B cell (primary cell): ENCODE results near the gene LCN15. TPM values are rescaled to one million over a fixed set of nuclear protein-coding genes. Genes with fewer than 3 reads are reported as not detected.

Source experiments
- ATAC-seq: fragments of 200-7000 bp; cut with Tn5 transposase; one replicate; pipeline ENCODE4 v1.10.0; 2021; ENCODE audit warnings: low read depth, mild to moderate bottlenecking, moderate number of reproducible peaks, moderate library complexity
- CTCF ChIA-PET: fragments of 350-600 bp; sonication (Branson Sonifier 250); formaldehyde crosslinking; loops from one replicate; lab custom pipeline; 2021; ENCODE audit warnings: antibody characterized with exemption, inconsistent platforms; lab: Charles Lee
- POLR2A ChIA-PET: fragments of 350-600 bp; sonication (Branson Sonifier 250); formaldehyde crosslinking; loops from one replicate; lab custom pipeline; 2021; ENCODE audit warnings: antibody characterized with exemption; lab: Charles Lee
- DNase-seq: peaks from one replicate; pipeline ENCODE4 v3.0.0; 2013
- H2AFZ ChIP-seq: 2 replicates; pipeline ENCODE4 v1.6.1; 2012; ENCODE audit warnings: mild to moderate bottlenecking, low read depth, low read length; ENCODE audit not compliant: insufficient read depth, poor library complexity, severe bottlenecking
- H3K27ac ChIP-seq, 2 donors: 1 replicate in 1 of 2; 2 replicates in 1 of 2; pipeline ENCODE4 v1.5.1; 2012 to 2013; ENCODE audit warnings: low read length in 2 of 2, mild to moderate bottlenecking in 2 of 2, moderate library complexity in 1 of 2
- H3K27me3 ChIP-seq, 4 experiments: fragments of 200-600 bp in 1 of 4; sonication (generic) in 1 of 4; replicated peaks in 1 of 4; 1 replicate in 2 of 4; 2 replicates in 2 of 4; pipeline versions ENCODE4 v1.6.1 to v1.7.0; 2013 to 2016; ENCODE audit warnings: low read length in 3 of 4, mild to moderate bottlenecking in 2 of 4, mixed read lengths in 1 of 4, moderate library complexity in 1 of 4; ENCODE audit not compliant: insufficient read depth in 4 of 4, control insufficient read depth in 3 of 4; ENCODE audit errors: control extremely low read depth in 1 of 4
- H3K36me3 ChIP-seq, 2 experiments: replicated peaks in 1 of 2; 1 replicate in 1 of 2; 2 replicates in 1 of 2; pipeline versions ENCODE4 v1.6.1 to v1.7.1; 2013; ENCODE audit warnings: low read length in 1 of 2; ENCODE audit not compliant: insufficient read depth in 2 of 2, control insufficient read depth in 1 of 2; ENCODE audit errors: control extremely low read depth in 1 of 2, extremely low read depth in 1 of 2
- H3K4me1 ChIP-seq, 2 donors: fragments of 200-600 bp in 1 of 2; sonication (generic) in 1 of 2; 1 replicate in 1 of 2; 2 replicates in 1 of 2; pipeline versions ENCODE4 v1.5.1 to v1.6.1; 2013 to 2017; ENCODE audit warnings: low read length in 2 of 2; ENCODE audit not compliant: control insufficient read depth in 2 of 2, insufficient read depth in 2 of 2
- H3K4me2 ChIP-seq: replicated peaks from 2 replicates; pipeline ENCODE3; 2012; ENCODE audit warnings: mild to moderate bottlenecking, low read depth, low read length; ENCODE audit not compliant: poor library complexity, severe bottlenecking
- H3K4me3 ChIP-seq, 5 experiments: fragments of 200-600 bp in 1 of 5; sonication (generic) in 1 of 5; 1 replicate in 3 of 5; 2 replicates in 2 of 5; pipeline versions ENCODE4 v1.5.1 to v1.7.0; 2011 to 2016; ENCODE audit warnings: low read length in 4 of 5, mild to moderate bottlenecking in 4 of 5, low read depth in 2 of 5, control low read depth in 1 of 5, moderate library complexity in 1 of 5; ENCODE audit not compliant: insufficient read depth in 1 of 5; ENCODE audit errors: control extremely low read depth in 1 of 5, extremely low read depth in 1 of 5
- H3K79me2 ChIP-seq: fragments of 200-600 bp; sonication (generic); one replicate; pipeline ENCODE4 v1.6.0; 2016; ENCODE audit warnings: low read length; ENCODE audit not compliant: control insufficient read depth, insufficient read depth
- H3K9ac ChIP-seq: fragments of 200-600 bp; sonication (generic); 2 replicates; pipeline ENCODE4 v1.6.1; 2017; ENCODE audit warnings: mild to moderate bottlenecking, low read length, moderate library complexity
- H3K9me3 ChIP-seq, 3 donors: one replicate each; pipeline versions ENCODE4 v1.6.1 to v1.7.1; 2013; ENCODE audit warnings: low read length in 2 of 3; ENCODE audit not compliant: control insufficient read depth in 2 of 3, insufficient read depth in 1 of 3; ENCODE audit errors: control extremely low read depth in 1 of 3
- H4K20me1 ChIP-seq: 2 replicates; pipeline ENCODE4 v1.6.0; 2012; ENCODE audit warnings: mild to moderate bottlenecking, low read length; ENCODE audit not compliant: insufficient read depth, control insufficient read depth, poor library complexity, severe bottlenecking
- H3K27ac Mint-ChIP-seq: one replicate; pipeline ENCODE4 v1.8.0; 2021; ENCODE audit warnings: mixed read lengths
- H3K27me3 Mint-ChIP-seq: one replicate; pipeline ENCODE4 v1.8.0; 2021; ENCODE audit warnings: mixed read lengths
- H3K4me1 Mint-ChIP-seq: one replicate; pipeline ENCODE4 v1.8.0; 2021; ENCODE audit warnings: mixed read lengths
- H3K4me3 Mint-ChIP-seq: one replicate; pipeline ENCODE4 v1.8.0; 2021; ENCODE audit warnings: mixed read lengths
- H3K9me3 Mint-ChIP-seq: one replicate; pipeline ENCODE4 v1.8.0; 2022; ENCODE audit warnings: mixed read lengths; ENCODE audit not compliant: insufficient read depth
- CTCF ChIP-seq: fragments of 200-600 bp; IDR thresholded peaks from one replicate; pipeline ENCODE4 v1.8.0; 2022; ENCODE audit warnings: antibody characterized with exemption, mild to moderate bottlenecking
- EZH2 ChIP-seq: IDR thresholded peaks from 2 replicates; pipeline ENCODE4 v1.6.1; 2012; ENCODE audit warnings: borderline replicate concordance, low read depth, mild to moderate bottlenecking, moderate library complexity, low read length; ENCODE audit not compliant: insufficient read depth, poor library complexity, severe bottlenecking
- WGBS: methylation state at CpG from one replicate; pipeline ENCODE4 v1.1.5; 2013; ENCODE audit warnings: missing lambda C conversion rate; ENCODE audit not compliant: insufficient coverage; 5-methylcytosine and 5-hydroxymethylcytosine counted together
- intact Hi-C: fragments of 100-400 bp; cut with micrococcal nuclease; formaldehyde crosslinking; loops from one replicate; pipeline ENCODE4 v1.10.0; 2022
- polyA plus RNA-seq: library from polyadenylated mRNA; depleted of rRNA; stranded (reverse); fragments of >200 nt; gene quantifications from 2 replicates; pipeline ENCODE4 v1.2.3, GENCODE V29; 2012
- total RNA-seq, 2 donors: library from RNA; stranded (reverse); fragments of 120-200 nt in 1 of 2; gene quantifications; 1 replicate in 1 of 2; 2 replicates in 1 of 2; pipeline versions ENCODE4 v1.2.3 to v1.2.4, GENCODE V29; 2013 to 2022

Gene LCN15
- total and polyA plus RNA-seq, 2 donors (not counting 1 experiment from before 2014, with no cell fraction given): not detected

GRCh38 chr9:136728548-136729123 is 35.7 kb downstream of the LCN15 start:
- Histone ChIP-seq H3K36me3 (peaks cover 0 to 30% of the 10 kb centered on the region in 2 experiments), H3K9ac (peak overlapping the region; percentile 95), H3K27me3 (no peaks in the 10 kb centered on the region), H3K27ac (peak overlapping the region; percentile 34 to 68), H3K4me2 (peak overlapping the region; percentile 96), H2AFZ (peak overlapping the region; percentile 79), H3K4me3 (peak overlapping the region; percentile 17 to 99 (median 90)), H3K79me2 (peaks cover 34% of the 10 kb centered on the region), H4K20me1 (peaks cover 43% of the 10 kb centered on the region), H3K9me3 (no peaks in the 10 kb centered on the region), H3K4me1 (peaks cover 22 to 35% of the 10 kb centered on the region in 2 donors)
- 3% methylated on average over 50 of the region's 53 CpGs for WGBS
- Mint-ChIP-seq H3K27me3 (no peaks in the 10 kb centered on the region), H3K27ac (peak overlapping the region; percentile 41), H3K9me3 (no peaks in the 10 kb centered on the region), H3K4me3 (peak overlapping the region; percentile 64), H3K4me1 (peaks cover 47% of the 10 kb centered on the region)
- CTCF ChIA-PET: interaction anchor here (0.6 to 7.2 kb wide), 17 partner anchors 9 to 339 kb away, joined by 3 to 102 read pairs (median 6); partner anchors contain the start of genes LCN10, LCN15, LCN6 and LCN8
- POLR2A ChIA-PET: interaction anchor here (0.6 to 5.1 kb wide), 20 partner anchors 9 to 358 kb away, joined by 3 to 83 read pairs (median 6); partner anchors contain the start of genes AGPAT2, LCN15, LCN6 and LCN8
- DNase-seq (peak; percentile 56), ATAC-seq (no peak)
- intact Hi-C loops: loop anchor here (1.0 kb wide), 3 partner anchors 21 to 41 kb away; partner anchors contain the start of genes AGPAT2 and LCN8
- no peak for TF ChIP-seq CTCF
- no peak for TF ChIP-seq EZH2
